Measurements from ENCODE around the gene MEX3C. TPM values are rescaled to one million over a fixed set of nuclear protein-coding genes. Genes with fewer than 3 reads are reported as not detected.

MEX3C gene
- 20.5 and 31.4 TPM in 2 replicates for total RNA-seq

GRCh38 chr18:51197661-51198424 is at the start of gene MEX3C:
Gene MEX3C (minus strand): TSS chr18:51197681. CDS start chr18:51197320, 361 bp downstream.

Other genes with a start within 250 kb of the MEX3C start
- gene ELAC1, start 229.6 kb downstream of the MEX3C start, total RNA-seq: 6.4 and 7.5 TPM in 2 replicates
- 116 and 129 TPM in 2 replicates for gene SMAD4, start 167.5 kb downstream of the MEX3C start, total RNA-seq